Muscle layer of colon (tissue), 2 donors: ENCODE data around the gene CBX2.

Source experiments
- H3K27ac ChIP-seq: one replicate; pipeline ENCODE4 v1.7.0; 2013; ENCODE audit warnings: low read depth, mild to moderate bottlenecking, low read length, moderate library complexity
- H3K27me3 ChIP-seq, 2 donors: one replicate each; pipeline ENCODE4 v1.7.0; 2013; ENCODE audit warnings: low read length in 2 of 2, mild to moderate bottlenecking in 2 of 2; ENCODE audit not compliant: insufficient read depth in 2 of 2, control insufficient read depth in 1 of 2
- H3K36me3 ChIP-seq: one replicate; pipeline ENCODE4 v1.7.0; 2013; ENCODE audit warnings: mild to moderate bottlenecking, low read length; ENCODE audit not compliant: insufficient read depth
- H3K4me1 ChIP-seq: one replicate; pipeline ENCODE4 v1.7.0; 2013; ENCODE audit warnings: mild to moderate bottlenecking, low read length; ENCODE audit not compliant: insufficient read depth
- H3K4me3 ChIP-seq, 2 donors: one replicate each; pipeline ENCODE4 v1.7.0; 2013; ENCODE audit warnings: low read length in 2 of 2, low read depth in 1 of 2, mild to moderate bottlenecking in 1 of 2, moderate library complexity in 1 of 2
- H3K9ac ChIP-seq: one replicate; pipeline ENCODE4 v1.7.0; 2013; ENCODE audit warnings: low read length
- H3K9me3 ChIP-seq: one replicate; pipeline ENCODE4 v1.7.0; 2013; ENCODE audit warnings: mild to moderate bottlenecking, low read length
- donor health status: abdominal sarcoma.
- donor health status: Adenocarcinoma of cecum.

The CBX2 gene

DNA sequence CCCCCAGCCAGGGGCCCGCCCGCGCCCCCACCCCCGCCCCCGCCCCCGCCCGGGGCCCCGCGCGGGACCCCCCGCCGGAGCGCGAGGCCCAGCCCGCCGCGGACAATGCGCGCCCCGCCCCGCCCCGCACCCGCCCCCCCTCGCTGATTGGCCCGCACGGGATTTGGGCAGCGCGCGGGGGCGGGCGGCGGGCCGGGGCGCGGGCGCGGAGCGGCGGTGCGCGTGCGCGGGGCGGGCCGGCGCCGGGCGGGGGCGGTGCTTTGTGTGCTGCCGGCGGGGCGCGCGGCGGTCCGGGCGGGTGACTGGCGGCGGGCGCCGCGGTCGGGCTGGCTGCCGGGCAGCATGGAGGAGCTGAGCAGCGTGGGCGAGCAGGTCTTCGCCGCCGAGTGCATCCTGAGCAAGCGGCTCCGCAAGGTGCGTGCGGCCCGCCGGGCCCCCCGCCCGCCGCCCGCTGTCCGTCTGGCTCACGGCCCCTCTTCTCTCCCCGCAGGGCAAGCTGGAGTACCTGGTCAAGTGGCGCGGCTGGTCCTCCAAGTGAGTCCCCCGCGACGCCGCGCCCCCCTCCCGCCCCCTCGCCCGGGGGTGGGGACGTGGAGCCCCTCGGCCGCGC, at the start of gene CBX2:
CBX2 (plus strand) TSS at position 255 of the 610 bp plus-strand sequence; CDS start at position 343, 88 bp downstream.
- Histone ChIP-seq H3K4me1 (peaks cover 7% of the 10 kb centered on the region), H3K36me3 (no peaks in the 10 kb centered on the region), H3K9me3 (no peaks in the 10 kb centered on the region), H3K27me3 (peaks cover 30 to 85% of the 10 kb centered on the region in 2 donors), H3K4me3 (peak within 1 kb of the TSS; percentile 29 to 41), H3K27ac (no peak within 1 kb of the TSS), H3K9ac (no peak within 1 kb of the TSS)

DNA sequence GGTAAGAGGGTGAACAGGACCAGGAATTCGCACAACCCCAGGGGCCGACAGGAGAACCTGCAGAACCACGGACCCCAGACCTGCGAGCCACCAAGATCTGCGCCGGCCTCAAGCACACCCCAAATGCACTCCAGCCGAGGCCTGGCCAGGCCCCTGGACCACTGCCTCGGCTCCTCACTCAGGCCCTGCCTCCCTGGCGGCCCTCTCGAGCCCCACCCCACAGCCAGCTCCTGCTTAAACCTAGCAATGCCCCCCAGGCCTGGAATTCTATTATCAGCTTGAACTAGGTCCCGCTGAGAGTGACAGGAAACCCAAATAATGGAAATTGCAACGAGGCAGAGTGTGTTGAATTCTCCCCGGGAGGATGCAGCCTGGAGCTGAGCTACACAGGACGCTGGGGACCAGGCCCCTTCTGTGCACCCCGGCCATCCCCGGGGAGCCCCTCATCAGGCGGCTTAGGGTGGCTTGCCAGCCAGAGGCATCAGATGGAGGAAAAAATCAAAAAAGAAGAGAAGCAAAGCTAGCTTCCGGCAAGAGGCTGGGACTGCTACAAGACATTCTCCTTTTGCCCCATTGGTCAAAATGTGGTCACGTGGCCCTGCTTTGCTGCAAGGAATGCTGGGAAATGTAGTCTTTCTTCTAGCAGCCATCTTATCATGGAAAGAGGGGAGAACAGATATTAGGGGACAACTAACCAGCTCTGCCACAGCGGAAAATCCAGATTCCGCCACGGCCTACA, 49.6 kb upstream of the CBX2 start:
- H3K9me3 ChIP-seq = no peaks in the 10 kb centered on the region
- no peaks in the 10 kb centered on the region for H3K27me3 ChIP-seq
- H3K36me3 ChIP-seq = no peaks in the 10 kb centered on the region
- peak overlapping the region; percentile 45 to 67 for H3K4me3 ChIP-seq
- no peaks in the 10 kb centered on the region for H3K4me1 ChIP-seq
- no peak overlapping the region for H3K9ac ChIP-seq
- no peak overlapping the region for H3K27ac ChIP-seq

DNA sequence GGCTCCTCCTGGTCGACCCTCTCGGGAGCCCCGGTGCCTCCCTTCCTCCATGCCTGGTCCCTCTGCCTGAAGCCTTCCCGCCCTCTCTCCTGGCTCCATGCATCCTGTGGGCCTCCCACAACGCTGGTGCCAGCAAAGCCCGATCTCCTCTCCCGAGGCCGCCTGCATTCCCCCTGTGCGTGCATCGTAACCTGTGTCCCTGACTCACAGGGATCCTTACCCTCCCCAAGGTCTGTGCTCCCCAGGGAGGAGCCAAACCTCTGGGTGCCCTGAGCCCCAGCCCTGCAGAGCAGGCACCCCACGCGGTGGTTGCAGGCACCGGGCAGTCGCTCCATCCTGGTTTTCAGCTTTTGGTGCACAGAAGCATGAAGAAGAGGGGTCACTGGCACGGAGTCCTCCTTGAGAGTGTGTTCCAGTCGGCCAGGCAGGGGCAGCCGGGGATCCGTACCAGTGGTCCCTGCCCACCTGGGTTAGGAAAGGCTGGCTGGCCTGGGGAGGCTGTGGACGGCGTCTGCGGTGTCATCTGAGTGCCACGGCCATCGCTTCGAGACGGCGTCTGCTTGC, 49.0 kb upstream of the CBX2 start:
- Histone ChIP-seq H3K27ac (no peak overlapping the region), H3K36me3 (no peaks in the 10 kb centered on the region), H3K4me1 (no peaks in the 10 kb centered on the region), H3K27me3 (no peaks in the 10 kb centered on the region), H3K9ac (no peak overlapping the region), H3K4me3 (peak overlapping the region; percentile 45 to 67), H3K9me3 (no peaks in the 10 kb centered on the region)

DNA sequence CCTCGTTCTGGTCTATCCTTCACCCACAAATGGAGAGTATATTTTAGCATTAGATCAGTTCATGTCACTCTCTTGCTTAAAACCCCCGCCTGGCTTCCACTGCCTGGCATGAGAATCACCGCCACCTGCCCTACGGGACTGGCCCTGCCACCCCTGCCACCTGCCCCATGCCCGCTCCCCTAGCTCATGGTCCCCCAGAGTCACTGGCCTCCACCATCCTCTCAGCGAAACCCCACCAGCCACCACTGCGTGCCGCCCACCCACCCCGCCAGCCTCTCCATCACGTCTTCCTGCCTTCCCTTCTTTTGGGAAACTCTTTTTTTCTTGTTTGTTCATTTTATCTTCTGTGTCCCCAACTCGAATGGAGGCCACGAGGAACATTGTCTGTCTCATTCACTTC, 48.2 kb upstream of the CBX2 start:
- Histone ChIP-seq H3K27ac (no peak overlapping the region), H3K9ac (no peak overlapping the region), H3K36me3 (no peaks in the 10 kb centered on the region), H3K9me3 (no peaks in the 10 kb centered on the region), H3K4me1 (no peaks in the 10 kb centered on the region), H3K27me3 (no peaks in the 10 kb centered on the region), H3K4me3 (no peak overlapping the region)

DNA sequence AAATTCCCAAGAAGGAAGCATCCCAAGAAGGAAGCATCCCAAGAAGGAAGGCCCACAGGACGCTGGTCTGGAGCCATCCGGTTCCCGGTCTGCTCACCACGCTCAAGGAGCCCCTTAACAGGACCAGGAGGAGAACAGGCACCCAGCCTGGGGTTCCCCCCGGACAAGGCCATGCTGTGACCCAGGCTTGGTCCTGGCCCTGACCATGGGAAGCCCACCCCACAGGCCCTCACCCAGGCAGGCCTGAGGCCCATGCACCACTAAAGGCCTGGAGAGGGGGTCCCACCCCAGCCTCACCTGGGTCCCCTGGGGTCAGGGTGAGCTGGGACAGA, 47.5 kb upstream of the CBX2 start:
- Histone ChIP-seq H3K4me3 (no peak overlapping the region), H3K27ac (no peak overlapping the region), H3K36me3 (no peaks in the 10 kb centered on the region), H3K9me3 (no peaks in the 10 kb centered on the region), H3K9ac (no peak overlapping the region), H3K27me3 (no peaks in the 10 kb centered on the region), H3K4me1 (no peaks in the 10 kb centered on the region)

DNA sequence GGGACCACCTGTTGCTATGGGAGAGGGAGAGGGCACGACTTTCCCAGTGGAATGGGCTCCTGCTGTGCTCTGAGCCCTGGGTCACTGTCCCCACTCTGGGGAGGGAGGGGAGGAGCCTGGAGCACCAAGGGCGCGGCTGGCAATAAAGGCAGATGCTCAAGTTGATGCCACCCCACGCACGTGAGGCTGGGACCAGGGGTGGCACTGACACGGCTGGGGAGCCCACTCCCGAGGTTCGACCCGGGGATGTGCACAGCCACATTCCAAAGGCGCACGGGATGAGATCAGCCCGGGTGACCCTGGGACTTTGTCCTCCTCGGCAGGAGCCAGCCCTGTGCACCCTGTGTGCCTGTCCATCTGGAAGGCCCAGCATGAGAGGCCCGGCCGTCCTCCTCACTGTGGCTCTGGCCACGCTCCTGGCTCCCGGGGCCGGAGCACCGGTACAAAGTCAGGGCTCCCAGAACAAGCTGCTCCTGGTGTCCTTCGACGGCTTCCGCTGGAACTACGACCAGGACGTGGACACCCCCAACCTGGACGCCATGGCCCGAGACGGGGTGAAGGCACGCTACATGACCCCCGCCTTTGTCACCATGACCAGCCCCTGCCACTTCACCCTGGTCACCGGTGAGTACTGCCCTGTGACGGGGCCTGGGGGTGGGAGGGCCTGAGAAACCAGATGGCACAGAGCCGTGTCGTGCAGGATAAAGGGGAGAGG, 47.0 kb upstream of the CBX2 start, which contains the start of gene ENPP7:
ENPP7 (plus strand) TSS at position 175 of the 715 bp plus-strand sequence; CDS start at position 372, 197 bp downstream.
- Histone ChIP-seq H3K4me1 (no peaks in the 10 kb centered on the region), H3K4me3 (no peak within 1 kb of the TSS)

DNA sequence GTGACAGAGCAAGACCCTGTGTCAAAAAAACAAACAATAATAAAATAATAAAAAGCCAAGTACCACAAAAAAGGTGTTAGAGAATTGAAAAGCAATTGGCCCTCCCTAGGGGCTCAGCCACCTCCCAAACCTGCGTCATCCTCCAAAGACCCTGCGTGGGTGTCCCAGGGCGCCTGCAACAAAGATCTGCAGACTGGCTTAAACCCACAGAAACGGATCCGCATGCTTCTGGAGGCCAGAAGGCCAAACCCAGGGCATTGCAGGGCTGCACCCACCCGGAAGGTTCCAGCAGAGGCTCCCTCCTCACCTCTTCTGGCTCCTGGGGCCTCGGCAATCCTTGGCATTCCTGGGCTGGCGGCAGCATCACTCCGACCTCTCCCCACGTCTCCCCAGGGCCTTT, 45.7 kb upstream of the CBX2 start:
- Histone ChIP-seq H3K9ac (no peak overlapping the region), H3K9me3 (no peaks in the 10 kb centered on the region), H3K27ac (no peak overlapping the region), H3K27me3 (no peaks in the 10 kb centered on the region), H3K4me3 (no peak overlapping the region), H3K4me1 (no peaks in the 10 kb centered on the region), H3K36me3 (no peaks in the 10 kb centered on the region)

More for the DNA sequence above, 47.0 kb upstream of the CBX2 start, which contains the start of gene ENPP7:
- Histone ChIP-seq H3K27me3 (no peaks in the 10 kb centered on the region), H3K27ac (no peak within 1 kb of the TSS), H3K36me3 (no peaks in the 10 kb centered on the region), H3K9ac (no peak within 1 kb of the TSS), H3K9me3 (no peaks in the 10 kb centered on the region)

DNA sequence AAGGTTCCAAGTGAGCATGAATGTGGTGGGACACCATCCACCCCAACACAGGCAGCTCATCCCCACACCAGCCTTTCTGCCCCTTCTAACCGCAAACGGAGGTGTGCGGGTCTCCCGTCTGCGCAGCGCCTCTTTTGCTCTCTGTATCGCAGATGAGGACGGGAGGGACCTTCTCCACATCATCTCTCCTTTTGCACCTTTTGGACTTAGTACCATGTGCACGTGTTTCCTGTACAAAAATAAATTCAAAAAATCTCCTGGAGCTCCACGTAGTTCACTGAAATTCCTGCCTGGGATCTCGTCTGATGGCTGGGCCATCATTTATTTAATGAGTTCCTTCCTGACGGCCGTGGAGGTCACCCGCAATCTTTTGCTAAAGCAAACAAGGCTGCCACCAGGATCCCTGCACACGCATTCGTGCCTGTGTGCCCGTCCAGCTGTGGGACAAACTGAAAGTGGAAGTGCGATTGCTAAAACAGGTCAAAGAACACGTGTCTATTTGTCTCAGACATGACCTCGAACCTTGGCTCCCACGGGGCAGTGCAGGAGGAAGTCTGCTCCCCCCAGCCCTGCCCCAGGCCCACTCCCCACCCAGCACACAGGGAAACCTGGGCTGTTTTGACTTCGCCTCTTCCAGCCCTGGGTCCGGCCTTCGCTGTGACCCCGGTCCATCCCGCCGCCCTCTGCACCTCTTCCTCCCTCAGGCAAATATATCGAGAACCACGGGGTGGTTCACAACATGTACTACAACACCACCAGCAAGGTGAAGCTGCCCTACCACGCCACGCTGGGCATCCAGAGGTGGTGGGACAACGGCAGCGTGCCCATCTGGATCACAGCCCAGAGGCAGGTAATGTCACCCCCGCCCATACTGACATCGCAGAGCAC, 44.9 kb upstream of the CBX2 start:
- Histone ChIP-seq H3K27me3 (peaks cover 0 to 4% of the 10 kb centered on the region in 2 donors), H3K9ac (no peak overlapping the region), H3K4me1 (no peaks in the 10 kb centered on the region), H3K4me3 (peak overlapping the region in 1 of 2 donors; percentile 44), H3K27ac (no peak overlapping the region), H3K9me3 (no peaks in the 10 kb centered on the region), H3K36me3 (no peaks in the 10 kb centered on the region)

DNA sequence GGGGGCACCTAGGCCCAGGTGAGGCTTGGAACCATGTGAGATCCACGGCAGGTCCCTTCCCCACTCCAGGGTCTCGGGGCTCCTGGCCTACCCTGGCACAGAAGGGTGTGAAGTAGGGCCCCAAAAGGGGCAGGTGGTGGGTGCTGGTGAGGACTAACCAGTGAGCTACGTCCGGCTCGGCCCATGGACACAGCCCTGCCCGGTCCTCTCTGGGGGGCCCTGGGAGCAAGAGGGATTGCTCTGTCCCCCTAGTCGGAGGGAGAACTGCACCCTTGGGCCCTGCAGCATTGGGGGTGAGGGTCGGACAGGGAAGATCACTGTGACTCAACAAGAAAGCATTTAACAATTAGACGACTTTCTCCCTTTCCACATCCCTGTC, 44.3 kb upstream of the CBX2 start:
- Histone ChIP-seq H3K27ac (no peak overlapping the region), H3K27me3 (peaks cover 0 to 6% of the 10 kb centered on the region in 2 donors), H3K9me3 (no peaks in the 10 kb centered on the region), H3K4me1 (no peaks in the 10 kb centered on the region), H3K4me3 (peak overlapping the region in 1 of 2 donors; percentile 44), H3K9ac (no peak overlapping the region), H3K36me3 (no peaks in the 10 kb centered on the region)

DNA sequence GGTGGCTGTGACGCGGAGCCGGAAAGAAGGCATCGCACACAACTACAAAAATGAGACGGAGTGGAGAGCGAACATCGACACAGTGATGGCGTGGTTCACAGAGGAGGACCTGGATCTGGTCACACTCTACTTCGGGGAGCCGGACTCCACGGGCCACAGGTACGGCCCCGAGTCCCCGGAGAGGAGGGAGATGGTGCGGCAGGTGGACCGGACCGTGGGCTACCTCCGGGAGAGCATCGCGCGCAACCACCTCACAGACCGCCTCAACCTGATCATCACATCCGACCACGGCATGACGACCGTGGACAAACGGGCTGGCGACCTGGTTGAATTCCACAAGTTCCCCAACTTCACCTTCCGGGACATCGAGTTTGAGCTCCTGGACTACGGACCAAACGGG, 42.9 kb upstream of the CBX2 start:
- Histone ChIP-seq H3K4me3 (no peak overlapping the region), H3K27me3 (peaks cover 0 to 7% of the 10 kb centered on the region in 2 donors), H3K27ac (no peak overlapping the region), H3K9ac (no peak overlapping the region), H3K4me1 (no peaks in the 10 kb centered on the region), H3K36me3 (no peaks in the 10 kb centered on the region), H3K9me3 (no peaks in the 10 kb centered on the region)
